Subcutaneous adipose tissue (tissue), 4 donors: Measurements from ENCODE around the gene BCL2A1. TPM values are rescaled to one million over a fixed set of nuclear protein-coding genes. Genes with fewer than 3 reads are reported as not detected.

Source experiments
- CTCF ChIP-seq: fragments of 450-650 bp; IDR thresholded peaks from one replicate; pipeline ENCODE4 v1.5.1; 2016; ENCODE audit warnings: low read depth, mild to moderate bottlenecking, control low read depth, antibody characterized with exemption, moderate library complexity
- total RNA-seq, 4 donors: library from RNA; depleted of rRNA; stranded (reverse); fragments of >200 nt; gene quantifications; one replicate each; pipeline ENCODE4 v1.1.0, GENCODE V29; 2016

Gene BCL2A1
- total RNA-seq, 4 donors from 2014 or later: 4.8 to 53.5 (median 9.3) TPM; not detected in 1

DNA sequence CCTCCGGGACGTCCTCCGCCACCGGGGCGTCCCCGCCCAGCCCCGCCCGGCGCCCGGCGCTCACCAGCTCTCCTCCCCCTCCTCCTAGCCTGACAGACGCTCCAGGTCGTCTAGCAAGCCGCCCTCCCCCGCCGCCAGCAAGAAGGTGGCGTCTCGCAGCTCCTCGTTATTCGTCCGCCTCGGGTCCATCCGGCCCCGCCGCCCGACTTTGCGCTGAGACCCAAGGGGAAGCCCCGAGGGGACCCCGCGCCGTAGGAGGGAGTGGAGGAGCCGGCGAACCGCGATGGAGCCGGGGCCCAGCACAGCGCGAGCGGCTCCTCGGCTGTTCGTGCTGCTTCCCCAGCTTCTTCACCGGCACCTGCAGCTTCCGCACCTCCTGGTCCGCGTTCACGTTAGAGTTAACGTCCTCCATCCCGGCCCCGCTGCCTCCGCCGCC, 47.9 kb downstream of the BCL2A1 start:
- TF ChIP-seq CTCF: no peak

DNA sequence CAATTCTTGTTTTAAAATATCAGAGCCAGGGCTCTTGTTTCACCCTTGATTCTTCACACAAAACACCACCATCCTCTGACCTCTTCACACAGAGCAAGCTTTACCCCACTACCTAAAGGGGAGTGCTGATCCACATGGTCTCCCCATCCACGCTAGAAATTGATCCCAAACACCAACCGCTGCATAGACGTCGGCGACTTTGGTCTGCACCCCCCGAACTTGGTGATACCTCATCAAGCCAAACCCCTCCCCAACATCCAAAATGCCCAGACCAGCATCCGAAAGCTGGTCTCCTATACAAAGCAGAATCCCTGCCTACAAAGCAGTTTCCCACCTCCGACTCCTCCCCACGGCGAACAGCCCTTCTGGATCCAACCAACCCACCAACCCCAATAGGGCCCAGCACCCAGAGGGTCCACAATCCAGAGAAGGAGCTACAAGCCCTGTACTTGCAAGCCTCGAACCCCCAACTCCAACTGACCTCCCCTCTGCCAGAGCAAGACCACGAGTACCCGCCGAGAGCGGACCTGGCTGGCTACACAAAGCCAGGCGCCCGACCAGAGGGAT, 48.4 kb downstream of the BCL2A1 start:
- TF ChIP-seq CTCF: no peak

DNA sequence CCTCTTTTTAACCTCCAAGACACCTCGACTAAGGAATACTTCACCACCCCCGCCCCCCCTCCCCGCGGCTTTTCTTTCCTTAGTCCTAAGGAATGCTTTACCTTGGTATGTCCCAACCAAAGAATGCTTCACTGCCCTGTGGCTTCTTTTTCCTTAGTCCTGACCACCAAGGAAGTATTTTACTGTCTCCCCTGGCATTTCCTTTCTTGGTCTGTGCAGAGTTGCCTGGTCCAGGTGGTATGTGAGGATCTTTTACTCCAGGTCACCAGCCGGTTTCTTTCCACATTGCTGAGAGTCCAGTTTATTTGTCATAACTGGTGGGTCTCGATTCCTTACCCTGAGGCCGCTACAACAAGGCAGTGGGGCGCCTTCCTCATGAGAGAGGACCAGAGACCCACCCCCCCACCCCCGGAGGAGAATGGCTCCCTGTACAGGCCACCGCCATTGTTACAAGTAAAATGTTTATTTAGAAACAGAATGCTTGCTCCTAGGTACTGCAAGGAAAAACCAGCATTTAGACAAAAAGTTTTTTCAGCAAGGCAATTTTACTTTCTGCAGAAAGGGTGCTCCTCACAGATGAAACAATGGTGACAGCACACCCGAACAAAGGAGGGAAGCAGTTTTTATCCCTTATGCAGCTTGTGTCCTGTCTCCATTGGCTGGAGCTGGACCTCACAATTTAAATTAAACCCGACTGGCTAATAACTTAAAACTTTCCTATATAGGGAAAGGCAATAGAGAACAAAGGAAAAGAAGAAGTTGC, 51.1 kb downstream of the BCL2A1 start:
- no peak for TF ChIP-seq CTCF

DNA sequence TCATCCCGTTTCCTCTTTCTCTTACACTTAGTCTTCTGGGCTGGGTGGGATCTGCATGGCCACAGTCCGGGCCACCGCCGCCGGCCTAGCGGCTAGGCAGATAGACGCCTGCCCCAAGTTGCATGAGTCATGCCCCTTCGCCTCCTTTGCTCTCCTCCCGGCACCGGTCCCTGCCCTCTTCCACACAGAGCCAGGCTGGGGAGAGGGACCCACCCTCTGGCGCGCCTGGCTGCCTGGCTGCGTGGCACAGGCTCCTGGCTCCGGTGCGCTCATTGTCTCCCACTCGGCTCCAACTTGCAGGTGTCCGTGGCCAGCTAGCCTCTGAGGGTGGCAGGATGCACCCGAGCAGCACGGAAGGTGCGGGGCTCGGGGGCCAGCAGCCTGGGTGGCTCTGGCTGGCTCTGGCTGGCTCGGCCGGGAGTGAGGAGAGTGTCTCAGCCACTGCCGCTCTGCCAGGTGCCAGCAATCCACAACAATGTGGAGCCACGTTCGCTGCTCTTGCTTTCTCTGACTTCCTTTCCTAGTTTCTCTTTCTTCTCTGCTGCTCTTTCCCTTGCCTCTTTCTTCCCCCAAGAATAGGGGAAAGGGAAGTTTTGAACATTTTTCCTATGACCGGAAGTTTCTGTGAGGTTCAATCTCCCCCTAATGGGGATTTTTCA, 51.8 kb downstream of the BCL2A1 start:
- no peak for TF ChIP-seq CTCF

DNA sequence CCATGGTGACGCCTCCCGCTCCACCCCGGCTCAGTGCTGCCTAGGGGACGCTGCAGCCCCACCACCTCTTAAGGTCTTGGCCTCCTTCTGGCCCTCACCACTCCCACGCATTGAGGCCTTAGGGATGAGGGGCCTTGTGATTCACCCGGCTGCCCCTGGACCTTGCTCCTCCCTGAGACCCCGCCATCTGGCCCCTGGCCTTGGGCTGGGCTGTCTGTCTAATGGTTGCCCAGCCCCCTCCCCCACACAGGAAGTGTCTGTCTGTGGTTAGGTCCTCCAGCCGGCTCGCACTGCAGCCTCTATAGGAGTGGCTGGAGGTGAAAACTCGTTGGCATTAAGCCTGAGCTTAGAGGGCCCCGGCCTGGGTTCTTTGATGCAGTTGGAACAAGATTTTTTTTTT, 52.7 kb downstream of the BCL2A1 start:
- no peak for TF ChIP-seq CTCF

DNA sequence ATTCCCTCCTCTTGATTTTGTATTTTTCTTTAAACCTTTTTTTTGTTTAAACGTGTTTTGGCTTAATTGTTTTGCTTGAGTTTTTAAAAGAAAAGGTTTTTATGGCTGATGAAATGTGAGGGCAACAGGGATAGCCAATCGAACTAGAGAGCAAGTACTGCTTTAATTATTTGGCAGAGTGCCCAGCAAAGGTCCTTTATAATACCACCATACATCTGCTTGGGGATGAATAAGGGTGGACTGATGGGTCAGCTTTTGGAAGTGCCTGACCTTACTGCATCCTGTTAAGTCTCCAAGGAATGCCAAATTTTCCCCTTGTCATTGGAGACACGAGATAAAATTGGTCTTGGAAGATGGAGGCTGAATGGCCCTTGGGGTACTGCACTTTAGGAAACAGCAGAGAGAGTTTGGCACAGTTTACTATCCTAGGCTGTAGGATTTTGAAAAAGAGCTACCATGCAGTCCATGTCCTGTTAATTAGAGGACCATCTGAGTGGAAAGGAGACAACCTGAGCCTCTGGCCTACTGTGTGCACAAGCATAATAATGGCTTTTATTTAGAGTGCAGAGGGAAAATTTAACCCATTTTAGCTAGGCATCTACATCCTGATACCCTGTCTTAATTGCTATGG, 54.4 kb downstream of the BCL2A1 start:
- TF ChIP-seq CTCF: no peak

DNA sequence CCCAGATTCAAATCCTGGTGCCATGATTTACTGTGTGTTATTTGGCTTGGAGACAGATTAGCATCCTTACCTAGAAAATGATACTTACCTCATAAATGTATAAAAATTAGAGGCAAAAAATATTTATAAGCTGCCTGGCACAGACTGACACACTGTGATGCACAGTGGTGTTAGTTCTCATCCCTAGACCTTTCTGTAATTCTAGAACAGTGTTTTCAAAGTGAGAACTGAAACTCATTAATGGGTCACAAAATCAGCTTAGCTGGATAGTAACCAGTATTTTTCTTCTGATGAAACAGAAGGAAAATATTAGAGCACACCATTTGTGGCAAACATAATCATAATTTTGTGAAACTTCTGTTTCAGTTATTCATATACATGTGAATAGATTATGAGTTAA, 56.3 kb downstream of the BCL2A1 start:
- no peak for TF ChIP-seq CTCF
